WTC11 (cell line): ENCODE measurements around the gene CPNE9. TPM values are rescaled to one million over a fixed set of nuclear protein-coding genes. Genes with fewer than 3 reads are reported as not detected.
A peak's percentile ranks its signal among the peaks of the same experiment; 100 is the strongest.

ENCODE experiments used
- CREB1 ChIP-seq: sonication (generic); formaldehyde crosslinking; IDR thresholded peaks from 2 replicates; pipeline ENCODE4 v1.8.0; 2023; ENCODE audit warnings: mild to moderate bottlenecking, missing genetic modification reagents
- ESRRA ChIP-seq: sonication (generic); formaldehyde crosslinking; IDR thresholded peaks from 2 replicates; pipeline ENCODE4 v1.8.1; 2022; ENCODE audit warnings: mild to moderate bottlenecking, missing genetic modification reagents, borderline replicate concordance
- ETV6 ChIP-seq: sonication (generic); formaldehyde crosslinking; IDR thresholded peaks from 2 replicates; pipeline ENCODE4 v1.8.1; 2022; ENCODE audit warnings: mild to moderate bottlenecking, missing genetic modification reagents
- GABPB1 ChIP-seq: sonication (generic); formaldehyde crosslinking; IDR thresholded peaks from 2 replicates; pipeline ENCODE4 v1.8.1; 2023; ENCODE audit warnings: mild to moderate bottlenecking, missing genetic modification reagents
- GRHL2 ChIP-seq: fragments of 250-450 bp; sonication (Bioruptor Pico); IDR thresholded peaks from 2 replicates; pipeline ENCODE4 v1.8.0; 2022; ENCODE audit warnings: mild to moderate bottlenecking, moderate library complexity; ENCODE audit not compliant: insufficient replicate concordance, severe bottlenecking
- HMGA2 ChIP-seq: fragments of 250-450 bp; sonication (Bioruptor Pico); IDR thresholded peaks from 2 replicates; pipeline ENCODE4 v1.4.0; 2021; ENCODE audit warnings: mild to moderate bottlenecking, moderate library complexity
- NFYB ChIP-seq: sonication (generic); formaldehyde crosslinking; conservative IDR thresholded peaks from 2 replicates; pipeline ENCODE4 v1.8.0; 2022; ENCODE audit warnings: low read depth, missing genetic modification reagents
- RELA ChIP-seq: sonication (generic); formaldehyde crosslinking; IDR thresholded peaks from 2 replicates; pipeline ENCODE4 v1.8.1; 2022; ENCODE audit warnings: missing genetic modification reagents, mild to moderate bottlenecking, borderline replicate concordance
- SP1 ChIP-seq: sonication (generic); formaldehyde crosslinking; conservative IDR thresholded peaks from 2 replicates; pipeline ENCODE4 v1.8.1; 2022; ENCODE audit warnings: missing genetic modification reagents
- ZNF138 ChIP-seq: sonication (generic); formaldehyde crosslinking; conservative IDR thresholded peaks from 2 replicates; pipeline ENCODE4 v1.8.1; 2022; ENCODE audit warnings: mild to moderate bottlenecking, moderate library complexity, missing genetic modification reagents
- ZNF263 ChIP-seq: sonication (generic); formaldehyde crosslinking; IDR thresholded peaks from 2 replicates; pipeline ENCODE4 v1.8.1; 2022; ENCODE audit warnings: low read depth, mild to moderate bottlenecking, moderate library complexity, missing genetic modification reagents
- ZNF396 ChIP-seq: fragments of 250-450 bp; sonication (Bioruptor Pico); IDR thresholded peaks from 2 replicates; pipeline ENCODE4 v1.8.0; 2021; ENCODE audit warnings: mild to moderate bottlenecking, moderate library complexity, borderline replicate concordance
- ZNF671 ChIP-seq: fragments of 250-450 bp; sonication (Bioruptor Pico); IDR thresholded peaks from 2 replicates; pipeline ENCODE4 v1.8.0; 2021; ENCODE audit warnings: mild to moderate bottlenecking
- total RNA-seq: library from RNA; stranded (reverse); gene quantifications from 3 replicates; pipeline ENCODE4 v1.2.3, GENCODE V29; 2021
- TF ChIP-seq, protein P1 (sequence below): fragments of 250-450 bp; sonication (Bioruptor Pico); IDR thresholded peaks from 2 replicates; pipeline ENCODE4 v1.9.0; 2021; ENCODE audit warnings: mild to moderate bottlenecking
- TF ChIP-seq, protein P2 (sequence below): sonication (generic); formaldehyde crosslinking; IDR thresholded peaks from 2 replicates; pipeline ENCODE4 v1.8.0; 2023; ENCODE audit warnings: mild to moderate bottlenecking, missing genetic modification reagents
- TF ChIP-seq, protein P3 (sequence below): sonication (generic); formaldehyde crosslinking; IDR thresholded peaks from 2 replicates; pipeline ENCODE4 v1.8.1; 2023; ENCODE audit warnings: mild to moderate bottlenecking, missing genetic modification reagents, moderate library complexity
- TF ChIP-seq, protein P4 (sequence below): sonication (generic); formaldehyde crosslinking; conservative IDR thresholded peaks from 2 replicates; pipeline ENCODE4 v1.8.1; 2022; ENCODE audit warnings: mild to moderate bottlenecking, missing genetic modification reagents
- TF ChIP-seq, protein P5 (sequence below): sonication (generic); formaldehyde crosslinking; IDR thresholded peaks from 2 replicates; pipeline ENCODE4 v1.8.0; 2023; ENCODE audit warnings: missing genetic modification reagents
- TF ChIP-seq, protein P6 (sequence below): sonication (generic); formaldehyde crosslinking; IDR thresholded peaks from 2 replicates; pipeline ENCODE4 v1.8.1; 2022; ENCODE audit warnings: mild to moderate bottlenecking, missing genetic modification reagents, moderate library complexity, borderline replicate concordance
- TF ChIP-seq, protein P7 (sequence below): sonication (generic); formaldehyde crosslinking; IDR thresholded peaks from 2 replicates; pipeline ENCODE4 v1.8.1; 2023; ENCODE audit warnings: mild to moderate bottlenecking, moderate library complexity, missing genetic modification reagents
- TF ChIP-seq, protein P8 (sequence below): fragments of 250-450 bp; sonication (Bioruptor Pico); IDR thresholded peaks from 2 replicates; pipeline ENCODE4 v1.9.0; 2021; ENCODE audit warnings: moderate library complexity, mild to moderate bottlenecking, inconsistent platforms, borderline replicate concordance

Gene CPNE9
- total RNA-seq, 1 experiment from 2014 or later, result 3.2 TPM

DNA sequence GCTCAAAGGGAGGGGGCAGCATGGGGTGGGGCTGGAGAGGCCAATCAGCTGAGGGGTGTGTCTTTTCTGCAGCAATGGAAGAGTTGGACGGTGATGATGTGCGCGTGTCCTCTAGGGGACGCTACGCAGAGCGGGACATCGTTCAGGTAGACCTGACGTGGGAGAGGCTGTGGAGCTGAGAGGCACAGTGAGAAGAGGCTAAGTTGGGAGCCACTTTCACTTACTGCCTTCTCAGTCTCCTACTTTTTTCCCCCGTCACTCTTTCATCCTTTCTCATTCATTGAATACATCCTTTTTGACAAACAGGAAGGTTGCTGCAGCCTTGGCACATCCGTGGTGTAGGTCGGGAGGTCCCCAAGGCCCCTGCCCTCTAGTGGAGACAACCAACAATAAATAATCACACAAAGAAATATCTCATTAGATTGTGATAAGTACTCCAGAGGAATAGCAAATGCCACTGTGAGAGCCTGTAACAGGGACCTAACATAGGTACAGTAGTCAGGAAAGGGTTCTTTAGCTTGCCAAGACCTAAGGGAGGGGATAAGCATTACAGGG lies 23.5 kb downstream of the CPNE9 start (continued):
- TF ChIP-seq, protein P1, sequence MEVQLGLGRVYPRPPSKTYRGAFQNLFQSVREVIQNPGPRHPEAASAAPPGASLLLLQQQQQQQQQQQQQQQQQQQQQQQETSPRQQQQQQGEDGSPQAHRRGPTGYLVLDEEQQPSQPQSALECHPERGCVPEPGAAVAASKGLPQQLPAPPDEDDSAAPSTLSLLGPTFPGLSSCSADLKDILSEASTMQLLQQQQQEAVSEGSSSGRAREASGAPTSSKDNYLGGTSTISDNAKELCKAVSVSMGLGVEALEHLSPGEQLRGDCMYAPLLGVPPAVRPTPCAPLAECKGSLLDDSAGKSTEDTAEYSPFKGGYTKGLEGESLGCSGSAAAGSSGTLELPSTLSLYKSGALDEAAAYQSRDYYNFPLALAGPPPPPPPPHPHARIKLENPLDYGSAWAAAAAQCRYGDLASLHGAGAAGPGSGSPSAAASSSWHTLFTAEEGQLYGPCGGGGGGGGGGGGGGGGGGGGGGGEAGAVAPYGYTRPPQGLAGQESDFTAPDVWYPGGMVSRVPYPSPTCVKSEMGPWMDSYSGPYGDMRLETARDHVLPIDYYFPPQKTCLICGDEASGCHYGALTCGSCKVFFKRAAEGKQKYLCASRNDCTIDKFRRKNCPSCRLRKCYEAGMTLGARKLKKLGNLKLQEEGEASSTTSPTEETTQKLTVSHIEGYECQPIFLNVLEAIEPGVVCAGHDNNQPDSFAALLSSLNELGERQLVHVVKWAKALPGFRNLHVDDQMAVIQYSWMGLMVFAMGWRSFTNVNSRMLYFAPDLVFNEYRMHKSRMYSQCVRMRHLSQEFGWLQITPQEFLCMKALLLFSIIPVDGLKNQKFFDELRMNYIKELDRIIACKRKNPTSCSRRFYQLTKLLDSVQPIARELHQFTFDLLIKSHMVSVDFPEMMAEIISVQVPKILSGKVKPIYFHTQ (CRISPR knock-in tag), result no peak
- 0 out of 2 replicates have a peak, but pooled peaks have one; percentile 42 for TF ChIP-seq SP1 (CRISPR knock-in tag)
- TF ChIP-seq GABPB1, result no peak
- no peak for TF ChIP-seq RELA (CRISPR knock-in tag)
- TF ChIP-seq ZNF263, result no peak
- TF ChIP-seq, protein P2, sequence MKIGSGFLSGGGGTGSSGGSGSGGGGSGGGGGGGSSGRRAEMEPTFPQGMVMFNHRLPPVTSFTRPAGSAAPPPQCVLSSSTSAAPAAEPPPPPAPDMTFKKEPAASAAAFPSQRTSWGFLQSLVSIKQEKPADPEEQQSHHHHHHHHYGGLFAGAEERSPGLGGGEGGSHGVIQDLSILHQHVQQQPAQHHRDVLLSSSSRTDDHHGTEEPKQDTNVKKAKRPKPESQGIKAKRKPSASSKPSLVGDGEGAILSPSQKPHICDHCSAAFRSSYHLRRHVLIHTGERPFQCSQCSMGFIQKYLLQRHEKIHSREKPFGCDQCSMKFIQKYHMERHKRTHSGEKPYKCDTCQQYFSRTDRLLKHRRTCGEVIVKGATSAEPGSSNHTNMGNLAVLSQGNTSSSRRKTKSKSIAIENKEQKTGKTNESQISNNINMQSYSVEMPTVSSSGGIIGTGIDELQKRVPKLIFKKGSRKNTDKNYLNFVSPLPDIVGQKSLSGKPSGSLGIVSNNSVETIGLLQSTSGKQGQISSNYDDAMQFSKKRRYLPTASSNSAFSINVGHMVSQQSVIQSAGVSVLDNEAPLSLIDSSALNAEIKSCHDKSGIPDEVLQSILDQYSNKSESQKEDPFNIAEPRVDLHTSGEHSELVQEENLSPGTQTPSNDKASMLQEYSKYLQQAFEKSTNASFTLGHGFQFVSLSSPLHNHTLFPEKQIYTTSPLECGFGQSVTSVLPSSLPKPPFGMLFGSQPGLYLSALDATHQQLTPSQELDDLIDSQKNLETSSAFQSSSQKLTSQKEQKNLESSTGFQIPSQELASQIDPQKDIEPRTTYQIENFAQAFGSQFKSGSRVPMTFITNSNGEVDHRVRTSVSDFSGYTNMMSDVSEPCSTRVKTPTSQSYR (CRISPR knock-in tag), result no peak
- TF ChIP-seq, protein P3, sequence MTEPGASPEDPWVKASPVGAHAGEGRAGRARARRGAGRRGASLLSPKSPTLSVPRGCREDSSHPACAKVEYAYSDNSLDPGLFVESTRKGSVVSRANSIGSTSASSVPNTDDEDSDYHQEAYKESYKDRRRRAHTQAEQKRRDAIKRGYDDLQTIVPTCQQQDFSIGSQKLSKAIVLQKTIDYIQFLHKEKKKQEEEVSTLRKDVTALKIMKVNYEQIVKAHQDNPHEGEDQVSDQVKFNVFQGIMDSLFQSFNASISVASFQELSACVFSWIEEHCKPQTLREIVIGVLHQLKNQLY (CRISPR knock-in tag), result no peak
- TF ChIP-seq, protein P4, sequence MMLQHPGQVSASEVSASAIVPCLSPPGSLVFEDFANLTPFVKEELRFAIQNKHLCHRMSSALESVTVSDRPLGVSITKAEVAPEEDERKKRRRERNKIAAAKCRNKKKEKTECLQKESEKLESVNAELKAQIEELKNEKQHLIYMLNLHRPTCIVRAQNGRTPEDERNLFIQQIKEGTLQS (CRISPR knock-in tag), result no peak
- no peak for TF ChIP-seq HMGA2 (CRISPR knock-in tag)
- TF ChIP-seq CREB1 (CRISPR knock-in tag), result no peak
- no peak for TF ChIP-seq ZNF396
- TF ChIP-seq ETV6, result no peak
- TF ChIP-seq, protein P5, sequence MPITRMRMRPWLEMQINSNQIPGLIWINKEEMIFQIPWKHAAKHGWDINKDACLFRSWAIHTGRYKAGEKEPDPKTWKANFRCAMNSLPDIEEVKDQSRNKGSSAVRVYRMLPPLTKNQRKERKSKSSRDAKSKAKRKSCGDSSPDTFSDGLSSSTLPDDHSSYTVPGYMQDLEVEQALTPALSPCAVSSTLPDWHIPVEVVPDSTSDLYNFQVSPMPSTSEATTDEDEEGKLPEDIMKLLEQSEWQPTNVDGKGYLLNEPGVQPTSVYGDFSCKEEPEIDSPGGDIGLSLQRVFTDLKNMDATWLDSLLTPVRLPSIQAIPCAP (CRISPR knock-in tag), result no peak
- TF ChIP-seq, protein P6, sequence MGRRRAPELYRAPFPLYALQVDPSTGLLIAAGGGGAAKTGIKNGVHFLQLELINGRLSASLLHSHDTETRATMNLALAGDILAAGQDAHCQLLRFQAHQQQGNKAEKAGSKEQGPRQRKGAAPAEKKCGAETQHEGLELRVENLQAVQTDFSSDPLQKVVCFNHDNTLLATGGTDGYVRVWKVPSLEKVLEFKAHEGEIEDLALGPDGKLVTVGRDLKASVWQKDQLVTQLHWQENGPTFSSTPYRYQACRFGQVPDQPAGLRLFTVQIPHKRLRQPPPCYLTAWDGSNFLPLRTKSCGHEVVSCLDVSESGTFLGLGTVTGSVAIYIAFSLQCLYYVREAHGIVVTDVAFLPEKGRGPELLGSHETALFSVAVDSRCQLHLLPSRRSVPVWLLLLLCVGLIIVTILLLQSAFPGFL (CRISPR knock-in tag), result no peak
- TF ChIP-seq ESRRA (CRISPR knock-in tag), result no peak
- TF ChIP-seq ZNF671, result no peak
- TF ChIP-seq, protein P7, sequence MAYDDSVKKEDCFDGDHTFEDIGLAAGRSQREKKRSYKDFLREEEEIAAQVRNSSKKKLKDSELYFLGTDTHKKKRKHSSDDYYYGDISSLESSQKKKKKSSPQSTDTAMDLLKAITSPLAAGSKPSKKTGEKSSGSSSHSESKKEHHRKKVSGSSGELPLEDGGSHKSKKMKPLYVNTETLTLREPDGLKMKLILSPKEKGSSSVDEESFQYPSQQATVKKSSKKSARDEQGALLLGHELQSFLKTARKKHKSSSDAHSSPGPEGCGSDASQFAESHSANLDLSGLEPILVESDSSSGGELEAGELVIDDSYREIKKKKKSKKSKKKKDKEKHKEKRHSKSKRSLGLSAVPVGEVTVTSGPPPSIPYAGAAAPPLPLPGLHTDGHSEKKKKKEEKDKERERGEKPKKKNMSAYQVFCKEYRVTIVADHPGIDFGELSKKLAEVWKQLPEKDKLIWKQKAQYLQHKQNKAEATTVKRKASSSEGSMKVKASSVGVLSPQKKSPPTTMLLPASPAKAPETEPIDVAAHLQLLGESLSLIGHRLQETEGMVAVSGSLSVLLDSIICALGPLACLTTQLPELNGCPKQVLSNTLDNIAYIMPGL (CRISPR knock-in tag), result peak; percentile 76
- no peak for TF ChIP-seq GRHL2 (CRISPR knock-in tag)
- TF ChIP-seq ZNF138, result no peak
- TF ChIP-seq, protein P8, sequence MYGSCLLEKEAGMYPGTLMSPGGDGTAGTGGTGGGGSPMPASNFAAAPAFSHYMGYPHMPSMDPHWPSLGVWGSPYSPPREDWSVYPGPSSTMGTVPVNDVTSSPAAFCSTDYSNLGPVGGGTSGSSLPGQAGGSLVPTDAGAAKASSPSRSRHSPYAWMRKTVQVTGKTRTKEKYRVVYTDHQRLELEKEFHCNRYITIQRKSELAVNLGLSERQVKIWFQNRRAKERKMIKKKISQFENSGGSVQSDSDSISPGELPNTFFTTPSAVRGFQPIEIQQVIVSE (CRISPR knock-in tag), result no peak
- peak; percentile 44 for TF ChIP-seq NFYB (CRISPR knock-in tag)
